GF-D8 (cell line): ENCODE data around the gene ATP5F1A.
"Not testable (repeated sequence)": the region's sequence is repeated elsewhere in the genome, so short reads cannot be mapped to it uniquely, and the experiment has no call there.

Source experiments
- DNase-seq: peaks from one replicate; lab custom pipeline; 2025; lab: John Stamatoyannopoulos, UW

Gene ATP5F1A

DNA sequence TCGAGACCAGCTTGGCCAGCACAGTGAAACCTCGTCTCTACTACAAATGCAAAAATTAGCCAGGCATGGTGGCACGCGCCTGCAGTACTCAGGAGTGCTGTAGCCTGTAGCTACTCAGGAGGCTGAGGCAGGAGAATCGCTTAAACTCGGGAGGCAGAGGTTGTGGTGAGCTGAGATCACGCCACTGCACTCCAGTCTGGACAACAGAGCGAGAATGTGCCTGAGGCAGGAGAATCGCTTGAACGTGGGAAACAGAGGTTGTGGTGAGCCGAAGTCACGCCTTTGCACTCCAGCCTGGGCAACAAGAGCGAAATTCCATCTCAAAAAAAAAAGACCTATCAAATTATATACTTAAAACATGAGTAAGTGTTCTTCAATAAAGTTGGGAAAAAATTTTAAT lies 50.7 kb downstream of the ATP5F1A start:
- not testable (repeated sequence) for DNase-seq

DNA sequence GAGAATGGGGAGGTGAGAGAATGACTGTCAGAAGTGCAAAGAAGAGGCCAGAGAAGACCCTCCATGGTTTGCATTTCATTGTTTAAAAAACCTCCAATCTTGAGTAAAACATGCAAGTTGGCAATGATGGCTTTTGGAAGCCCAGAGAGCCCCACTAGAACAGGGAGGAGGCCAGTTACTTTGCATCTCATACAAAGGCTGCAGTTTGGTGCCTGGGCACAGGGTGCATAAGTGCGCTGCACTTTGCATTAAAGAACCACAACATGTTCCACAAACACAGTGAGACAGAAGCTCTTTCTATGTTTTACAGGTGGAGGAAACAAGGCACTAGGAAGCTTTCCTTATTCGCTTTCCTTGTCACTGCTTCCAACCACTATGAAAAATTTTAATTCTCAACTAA lies 51.4 kb downstream of the ATP5F1A start:
- DNase-seq = no peak

DNA sequence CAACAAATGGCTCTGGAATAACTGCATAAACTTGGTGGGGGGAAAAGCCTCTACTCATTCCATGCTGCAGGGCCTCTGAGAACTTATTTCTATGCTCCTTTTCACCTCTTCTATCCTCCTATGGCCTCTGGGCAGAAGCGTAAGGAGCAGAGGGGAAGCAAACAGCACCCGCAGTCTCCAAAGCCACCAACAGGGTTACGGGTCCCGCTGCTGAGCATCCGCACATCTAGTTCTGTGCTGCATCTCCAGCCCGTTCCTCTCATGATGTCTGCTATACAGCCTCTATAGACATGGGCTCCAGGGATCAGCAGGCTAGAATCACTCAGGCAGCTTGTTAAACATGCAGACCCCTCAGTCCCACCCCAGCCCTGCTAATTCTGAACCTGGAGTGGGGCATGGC lies 52.0 kb downstream of the ATP5F1A start:
- DNase-seq = no peak

DNA sequence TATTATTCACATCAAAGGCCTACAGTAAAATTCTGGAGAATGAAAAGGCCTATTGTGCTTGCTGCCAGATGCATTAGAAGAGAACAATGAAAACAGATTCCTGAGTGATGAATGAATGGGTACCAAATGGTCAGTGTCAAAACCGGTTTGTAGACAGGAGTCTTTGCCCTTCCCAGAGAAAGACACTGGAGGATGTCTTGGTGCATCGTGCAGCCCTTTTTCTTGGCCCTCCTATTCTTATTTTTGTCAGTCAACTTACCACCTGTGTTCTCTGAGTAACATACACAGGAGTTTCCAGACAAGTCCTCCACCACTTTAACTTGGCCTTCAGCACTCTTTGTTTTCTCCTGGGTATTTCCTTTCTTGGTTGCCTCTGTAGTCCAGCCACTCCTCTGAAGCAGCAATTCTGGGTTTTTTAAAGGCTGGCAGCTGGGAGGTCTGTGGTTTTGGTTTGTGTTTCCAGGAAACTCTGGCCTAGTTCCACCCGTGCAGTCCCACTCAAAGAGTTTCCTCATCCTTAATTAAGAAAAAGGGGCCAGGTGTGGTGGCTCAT lies 55.4 kb downstream of the ATP5F1A start:
- DNase-seq = peak; percentile 99

DNA sequence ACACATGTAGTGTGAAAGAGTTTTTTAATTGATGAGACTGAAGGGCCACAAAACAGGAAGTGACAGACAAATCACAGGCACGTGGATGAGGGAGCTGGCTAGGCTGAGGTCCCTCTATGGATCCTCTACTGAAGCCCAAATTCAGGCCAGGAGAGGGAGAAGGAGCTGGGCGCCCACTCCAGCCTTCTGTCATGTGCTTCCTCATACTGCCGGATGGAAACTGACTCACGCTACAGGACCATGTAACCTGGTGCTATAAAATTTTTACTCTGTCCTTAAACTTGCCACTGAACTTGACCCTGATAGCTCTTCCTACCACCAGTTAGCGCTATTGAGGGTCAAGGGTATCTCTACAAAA lies 57.4 kb downstream of the ATP5F1A start:
- DNase-seq = no peak

DNA sequence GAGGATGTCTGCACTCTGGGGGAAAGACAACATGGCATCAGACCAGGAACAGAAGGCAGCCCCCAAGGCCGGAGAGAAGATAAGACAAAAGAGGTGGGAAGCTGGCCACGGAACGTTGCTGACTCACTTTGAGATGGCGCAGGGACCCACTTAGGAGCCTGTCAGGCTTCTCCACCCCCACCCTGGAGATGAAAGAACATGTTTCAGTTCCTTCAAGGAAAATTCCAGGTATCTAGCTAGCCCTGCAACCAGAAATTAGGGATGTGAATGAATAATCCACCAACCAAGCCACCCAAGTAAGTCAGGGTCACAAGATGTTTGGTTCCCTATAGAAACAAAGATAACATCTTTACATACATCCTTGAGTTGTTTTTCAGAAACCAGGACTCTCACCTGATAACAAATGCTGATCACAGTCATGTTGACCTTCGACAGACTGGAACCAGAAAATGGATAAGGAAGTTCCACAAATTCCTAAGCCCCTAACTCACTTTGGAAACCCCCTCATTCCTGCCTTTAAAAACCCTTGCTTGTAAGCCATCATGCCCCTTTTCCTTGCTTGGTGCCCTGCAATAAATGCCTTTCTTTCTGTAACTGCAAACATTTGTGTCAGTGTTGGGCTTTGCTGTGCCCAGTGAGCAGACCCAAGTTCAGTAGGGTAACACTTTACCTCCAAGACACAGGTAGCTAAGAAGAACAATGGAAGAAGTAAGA lies 57.9 kb downstream of the ATP5F1A start:
- no peak for DNase-seq

DNA sequence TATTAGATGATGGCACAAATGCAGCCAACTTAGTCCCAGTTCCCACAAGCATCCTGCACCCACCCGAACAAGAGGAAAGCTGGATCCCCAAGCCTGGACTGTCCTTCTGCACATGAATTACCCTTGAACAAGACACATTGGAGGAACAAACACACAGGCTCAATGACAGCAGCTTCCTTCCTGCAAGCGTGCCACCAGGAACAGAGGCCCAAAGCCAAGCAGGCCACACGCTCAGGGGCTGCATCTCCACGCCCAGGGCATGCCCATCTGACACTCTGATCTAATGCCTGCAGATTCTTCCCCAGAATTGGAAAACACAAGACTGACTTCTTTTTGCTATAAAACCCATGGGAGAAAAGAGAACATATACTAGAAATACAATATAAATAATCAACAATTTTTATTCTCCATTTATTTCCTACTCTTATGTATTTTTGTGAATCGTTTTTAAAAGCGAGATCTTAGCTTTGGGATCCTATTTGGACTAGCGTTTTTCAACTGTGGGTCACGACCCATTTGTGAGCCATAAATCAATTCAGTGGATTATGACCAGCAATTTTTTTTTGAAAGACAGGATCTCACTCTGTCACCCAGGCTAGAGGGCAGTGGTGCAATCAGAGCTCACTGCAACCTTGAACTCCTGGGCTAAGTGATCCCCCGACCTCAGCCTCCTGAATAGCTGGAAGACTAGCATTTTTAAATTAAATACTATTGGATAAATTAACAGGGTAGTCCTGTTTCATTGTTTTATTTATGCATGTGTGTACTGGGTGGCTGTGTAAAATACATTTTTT lies 60.4 kb downstream of the ATP5F1A start:
- no peak for DNase-seq

DNA sequence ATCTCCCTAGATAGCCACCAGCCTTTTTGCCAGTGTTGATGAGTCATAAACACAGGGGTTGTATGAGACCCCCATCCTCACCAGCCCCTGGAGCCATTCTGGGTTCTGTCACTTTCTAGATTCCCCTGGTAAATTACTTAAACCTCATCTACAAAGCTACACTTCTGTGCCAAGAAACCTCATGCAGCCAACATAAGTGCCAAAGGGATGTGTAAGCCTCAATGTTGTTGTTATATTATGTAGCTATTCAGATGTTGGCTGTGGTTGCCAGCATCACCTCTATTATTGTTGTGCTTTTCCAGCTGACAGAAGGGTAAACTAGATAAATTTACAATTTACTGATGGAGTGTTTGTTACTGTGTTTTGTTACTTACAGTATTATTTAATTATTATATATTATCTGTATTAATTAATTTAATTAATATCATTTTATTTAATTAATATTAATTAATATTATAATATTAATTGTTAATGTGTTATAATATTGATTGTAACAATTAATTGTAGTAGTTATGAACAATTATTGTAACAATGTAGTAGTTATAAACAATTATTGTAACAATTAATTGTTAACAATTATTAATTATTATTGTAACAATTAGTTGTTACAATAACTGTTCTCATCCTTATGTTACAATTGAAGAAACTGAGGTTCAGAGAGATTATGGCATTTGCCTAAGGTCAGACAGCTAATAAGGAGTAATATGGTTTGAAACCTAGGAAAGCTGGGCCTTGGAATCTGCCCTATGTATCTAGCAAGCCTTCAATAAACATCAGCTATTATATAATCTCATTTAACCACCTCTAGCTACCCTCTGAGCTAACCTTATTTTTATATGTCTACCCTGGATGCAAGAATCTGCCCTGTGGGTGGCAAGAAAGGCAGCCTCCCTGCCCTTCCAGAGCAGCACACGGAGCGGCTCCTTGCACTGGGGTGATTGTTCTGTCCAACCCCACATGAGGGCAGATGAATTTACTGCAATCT lies 62.1 kb downstream of the ATP5F1A start:
- no peak for DNase-seq

DNA sequence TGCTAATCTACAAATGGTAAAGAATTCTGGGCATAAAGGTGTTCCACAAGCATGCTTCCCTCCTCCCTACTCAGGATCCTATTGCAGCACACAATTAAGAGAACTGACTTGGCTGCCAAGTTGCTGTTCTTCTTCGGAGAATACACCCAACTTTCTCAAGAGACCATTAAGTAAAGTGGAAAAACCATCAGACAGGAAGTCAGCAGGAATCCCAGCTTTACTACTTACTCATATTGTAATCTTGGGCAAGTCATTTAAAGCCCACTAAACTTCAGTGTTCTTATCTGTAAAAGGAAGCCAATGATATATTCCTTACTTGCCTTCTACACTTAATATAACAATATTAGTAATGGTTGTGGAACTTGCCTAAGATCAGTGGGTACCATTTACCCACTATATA lies 63.9 kb downstream of the ATP5F1A start:
- DNase-seq = peak; percentile 33

DNA sequence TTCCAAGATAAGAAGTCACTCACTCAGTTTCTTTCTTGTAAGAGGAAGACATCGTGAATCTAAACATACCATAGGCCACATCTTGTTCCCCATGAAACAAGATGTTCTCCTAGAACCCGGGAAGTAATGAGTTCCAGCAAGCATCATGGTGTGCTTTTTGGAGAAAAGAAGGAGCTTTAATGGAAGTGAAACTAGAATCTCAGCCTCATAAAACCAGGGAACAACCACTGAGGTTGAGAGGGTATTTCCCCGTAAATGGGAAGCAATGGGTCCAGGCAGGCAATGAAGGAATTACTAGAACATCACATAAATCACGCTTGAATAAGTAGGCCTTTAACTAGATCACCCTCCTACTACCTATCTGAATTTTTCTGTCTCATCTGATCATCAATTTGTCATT lies 66.4 kb downstream of the ATP5F1A start:
- DNase-seq = no peak
